SKM-1 (cell line): ENCODE data around the gene CRYBB3.
"Not testable (repeated sequence)": the region's sequence is repeated elsewhere in the genome, so short reads cannot be mapped to it uniquely, and the experiment has no call there.

Experiments used
- DNase-seq: peaks from one replicate; lab custom pipeline; 2025; ENCODE audit not compliant: unreplicated experiment; lab: John Stamatoyannopoulos, UW

The CRYBB3 gene

DNA sequence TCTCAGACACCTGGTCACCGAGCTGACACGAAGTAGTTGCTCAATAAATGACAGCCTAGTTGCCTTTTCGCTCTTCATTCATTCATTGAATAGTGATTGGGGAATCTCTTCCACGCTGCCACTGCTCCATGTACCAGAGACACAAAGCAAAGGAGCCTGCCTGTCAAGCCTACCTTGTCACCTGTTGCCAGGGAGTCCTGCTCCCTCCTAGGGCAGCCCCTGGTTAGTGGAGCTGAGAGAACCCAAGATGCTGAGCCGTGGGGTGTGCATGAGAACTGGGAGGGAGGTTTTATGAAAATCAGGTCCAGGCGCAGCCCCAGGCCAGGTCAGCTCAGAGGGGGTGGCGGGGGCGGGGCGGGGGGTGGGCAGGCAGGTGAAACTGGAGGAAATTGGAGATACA lies 38.4 kb downstream of the CRYBB3 start:
- not testable (repeated sequence) for DNase-seq

DNA sequence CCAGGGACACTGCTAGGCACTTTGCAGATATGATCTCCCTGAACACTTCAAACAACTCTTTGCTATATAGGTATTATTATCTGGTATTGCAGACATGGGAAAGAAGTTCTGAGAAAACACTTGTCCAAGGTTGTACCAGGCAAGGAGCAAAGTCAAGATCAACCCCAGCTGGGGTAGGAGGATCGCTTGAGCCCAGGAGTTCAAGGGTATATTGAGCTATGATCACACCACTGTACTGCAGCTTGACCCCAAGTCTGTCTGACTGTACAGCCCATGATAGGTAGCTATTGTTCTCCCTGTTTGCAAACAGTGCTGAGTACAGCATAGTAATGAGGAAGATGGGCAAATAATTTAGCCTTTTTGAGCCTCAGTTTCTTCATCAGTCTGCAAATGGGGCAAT lies 55.5 kb downstream of the CRYBB3 start:
- DNase-seq: not testable (repeated sequence)
